Sigmoid colon (tissue), 7 donors: Measurements from ENCODE around the gene LMO2. TPM values are rescaled to one million over a fixed set of nuclear protein-coding genes. Genes with fewer than 3 reads are reported as not detected.
A peak's percentile ranks its signal among the peaks of the same experiment; 100 is the strongest.

Experiments used
- DNase-seq: peaks from one replicate; pipeline ENCODE4 v3.0.0-alpha.2; 2019
- H3K27ac ChIP-seq, 4 donors: fragments of 200-600 bp; sonication (generic); one replicate each; pipeline ENCODE4 v1.5.1; 2016 to 2019; ENCODE audit warnings: mild to moderate bottlenecking in 1 of 4
- H3K27me3 ChIP-seq, 3 donors: fragments of 200-600 bp; sonication (generic); one replicate each; pipeline ENCODE4 v1.5.1; 2019; ENCODE audit warnings: mild to moderate bottlenecking in 1 of 3
- H3K36me3 ChIP-seq, 4 donors: fragments of 200-600 bp; sonication (generic); one replicate each; pipeline ENCODE4 v1.5.1; 2016 to 2019
- H3K4me1 ChIP-seq, 4 donors: fragments of 200-600 bp; sonication (generic); one replicate each; pipeline ENCODE4 v1.5.1; 2017 to 2019
- H3K4me3 ChIP-seq, 4 donors: fragments of 200-600 bp; sonication (generic); one replicate each; pipeline ENCODE4 v1.5.1; 2017 to 2019; ENCODE audit warnings: mild to moderate bottlenecking in 2 of 4, moderate library complexity in 1 of 4
- H3K9me3 ChIP-seq, 4 donors: fragments of 200-600 bp in 3 of 4; sonication (generic) in 3 of 4; one replicate each; pipeline versions ENCODE4 v1.5.1 to v1.6.1; 2013 to 2019
- CTCF ChIP-seq, 4 experiments: fragments of 450-650 bp in 3 of 4; fragments of 200-600 bp in 1 of 4; IDR thresholded peaks; one replicate each; pipeline ENCODE4 v1.5.1; 2016 to 2019; ENCODE audit warnings: antibody characterized with exemption in 4 of 4, mild to moderate bottlenecking in 3 of 4, moderate library complexity in 2 of 4
- EP300 ChIP-seq, 4 donors: sonication (generic); formaldehyde crosslinking; IDR thresholded peaks; one replicate each; pipeline ENCODE4 v1.6.1; 2017; ENCODE audit warnings: antibody characterized with exemption in 4 of 4
- POLR2A ChIP-seq, 2 donors: fragments of 450-650 bp; IDR thresholded peaks; one replicate each; pipeline ENCODE4 v1.6.1; 2016; ENCODE audit warnings: antibody characterized with exemption in 2 of 2, mild to moderate bottlenecking in 2 of 2, moderate library complexity in 2 of 2
- POLR2AphosphoS5 ChIP-seq, 4 donors: sonication (generic); formaldehyde crosslinking; IDR thresholded peaks; one replicate each; pipeline ENCODE4 v1.6.1; 2017; ENCODE audit warnings: antibody characterized with exemption in 4 of 4
- WGBS, 2 donors: extraction: QIAGEN DNeasy Blood & Tissue Kit; methylation state at CpG; one replicate each; pipeline ENCODE4 v1.1.7; 2013; 5-methylcytosine and 5-hydroxymethylcytosine counted together
- intact Hi-C: fragments of 100-400 bp; cut with DNase I; formaldehyde crosslinking; loops from one replicate; pipeline ENCODE4 v1.15.1; 2023
- polyA plus RNA-seq, 3 donors: library from polyadenylated mRNA; stranded (reverse); fragments of 200-250 nt; gene quantifications; one replicate each; pipeline ENCODE4 v1.2.3, GENCODE V29; 2013
- total RNA-seq, 4 donors: library from RNA; depleted of rRNA; stranded (reverse); fragments of >200 nt; gene quantifications; one replicate each; pipeline ENCODE4 v1.1.0, GENCODE V29; 2016
- donor health status: healthy with polysubstance abuse.
- donor health status: Bipolar disorder and iron deficiency.
- donor health status: healthy.

Gene LMO2
- total and polyA plus RNA-seq, 7 donors, result 4.9 to 19.8 (median 12.3) TPM

GRCh38 chr11:33893711-33894397 is 2.0 kb upstream of the LMO2 start:
- H3K4me1 ChIP-seq, result peaks cover 0 to 7% (median 2%) of the 10 kb centered on the region in 4 donors
- H3K4me3 ChIP-seq, result peak overlapping the region in 1 of 4 donors; percentile 5
- H3K27me3 ChIP-seq, result no peaks in the 10 kb centered on the region
- DNase-seq, result no peak
- TF ChIP-seq POLR2A (IDR thresholded peaks at IDR 0.05) (no peak), EP300 (IDR thresholded peaks at IDR 0.05) (no peak), CTCF (IDR thresholded peaks at IDR 0.05) (no peak), POLR2AphosphoS5 (IDR thresholded peaks at IDR 0.05) (no peak)
- intact Hi-C loops, result no loop called here
- no peaks in the 10 kb centered on the region for H3K36me3 ChIP-seq
- H3K27ac ChIP-seq, result peak overlapping the region in 1 of 4 donors; percentile 31
- 42 to 79% methylated on average over 14 of the region's 14 CpGs for WGBS, 2 donors
- no peaks in the 10 kb centered on the region for H3K9me3 ChIP-seq

- TF ChIP-seq POLR2A (IDR thresholded peaks at IDR 0.05) (no peak), CTCF (IDR thresholded peaks at IDR 0.05) (no peak)
- Histone ChIP-seq H3K4me1 (no peaks in the 10 kb centered on the region), H3K27ac (no peak overlapping the region), H3K36me3 (no peaks in the 10 kb centered on the region), H3K27me3 (no peaks in the 10 kb centered on the region), H3K4me3 (no peak overlapping the region), H3K9me3 (no peaks in the 10 kb centered on the region)
- intact Hi-C loops, result no loop called here
- WGBS, 2 donors, result 67 to 87% methylated on average over 11 of the region's 11 CpGs
- DNase-seq, result no peak
These were observed 1.2 kb upstream of the LMO2 start for GRCh38 chr11:33892906-33893594.

- Histone ChIP-seq H3K4me3 (no peak overlapping the region), H3K27me3 (no peaks in the 10 kb centered on the region), H3K27ac (no peak overlapping the region), H3K36me3 (no peaks in the 10 kb centered on the region), H3K4me1 (no peaks in the 10 kb centered on the region), H3K9me3 (no peaks in the 10 kb centered on the region)
- TF ChIP-seq CTCF (IDR thresholded peaks at IDR 0.05) (no peak), POLR2AphosphoS5 (IDR thresholded peaks at IDR 0.05) (no peak), EP300 (IDR thresholded peaks at IDR 0.05) (no peak), POLR2A (IDR thresholded peaks at IDR 0.05) (no peak)
- no peak for DNase-seq
- intact Hi-C loops, result no loop called here
- 93 to 95% methylated on average over 3 of the region's 3 CpGs for WGBS, 2 donors
These were observed 2.0 kb downstream of the LMO2 start for GRCh38 chr11:33889821-33890378.

GRCh38 chr11:33889296-33889695 is 2.6 kb downstream of the LMO2 start:
- 90 to 93% methylated on average over 6 of the region's 6 CpGs for WGBS, 2 donors
- intact Hi-C loops, result no loop called here
- no peak for DNase-seq
- no peaks in the 10 kb centered on the region for H3K36me3 ChIP-seq
- H3K4me3 ChIP-seq, result no peak overlapping the region
- TF ChIP-seq POLR2A (IDR thresholded peaks at IDR 0.05) (no peak), EP300 (IDR thresholded peaks at IDR 0.05) (no peak), POLR2AphosphoS5 (IDR thresholded peaks at IDR 0.05) (no peak)
- H3K27ac ChIP-seq, result no peak overlapping the region
- no peaks in the 10 kb centered on the region for H3K4me1 ChIP-seq
- H3K9me3 ChIP-seq, result no peaks in the 10 kb centered on the region
- H3K27me3 ChIP-seq, result no peaks in the 10 kb centered on the region

- Histone ChIP-seq H3K4me1 (no peaks in the 10 kb centered on the region), H3K9me3 (no peaks in the 10 kb centered on the region), H3K36me3 (no peaks in the 10 kb centered on the region), H3K27me3 (no peaks in the 10 kb centered on the region), H3K27ac (no peak overlapping the region), H3K4me3 (no peak overlapping the region)
- no peak for DNase-seq
- intact Hi-C loops, result no loop called here
- TF ChIP-seq POLR2AphosphoS5 (IDR thresholded peaks at IDR 0.05) (no peak), POLR2A (IDR thresholded peaks at IDR 0.05) (no peak), CTCF (IDR thresholded peaks at IDR 0.05) (no peak), EP300 (IDR thresholded peaks at IDR 0.05) (no peak)
- WGBS, 2 donors, result 79 to 92% methylated on average over 5 of the region's 5 CpGs
These were observed 4.0 kb downstream of the LMO2 start for GRCh38 chr11:33887886-33888285.
